ENCODE measurements around the gene RELCH.

Gene RELCH

GRCh38 chr18:62340996-62341395 is 153.9 kb downstream of the RELCH start:
- DNase-seq = no peak

DNA sequence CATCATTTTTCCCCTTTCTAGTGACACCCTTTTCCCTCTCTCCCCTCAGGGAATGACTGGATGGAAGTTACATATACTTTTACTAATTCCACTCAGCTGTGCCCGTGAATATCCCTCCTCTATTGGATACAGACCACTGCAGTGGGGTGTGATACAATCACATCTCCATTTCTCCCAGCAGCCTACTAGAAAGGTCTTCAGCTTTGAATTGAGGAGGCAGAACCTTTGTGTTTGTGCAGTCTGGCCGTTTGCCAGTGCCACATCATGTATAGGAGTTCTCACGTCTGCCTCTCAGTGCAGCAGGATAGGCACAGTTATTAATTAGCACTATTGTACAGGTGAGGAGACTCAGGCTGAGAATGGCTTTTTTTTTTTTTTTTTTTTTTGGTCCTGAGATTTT is 154.4 kb downstream of the RELCH start:
- DNase-seq = no peak

GRCh38 chr18:62342884-62343283 is 155.8 kb downstream of the RELCH start:
- no peak for DNase-seq

- DNase-seq = no peak
These were observed 156.3 kb downstream of the RELCH start for GRCh38 chr18:62343316-62343715.

- no peak for DNase-seq
These were observed 158.9 kb downstream of the RELCH start for GRCh38 chr18:62345909-62346308.

- no peak for DNase-seq
These were observed 159.5 kb downstream of the RELCH start for GRCh38 chr18:62346333-62347088.

- DNase-seq = no peak
These were observed 160.0 kb downstream of the RELCH start for GRCh38 chr18:62347089-62347506.

GRCh38 chr18:62348474-62348873 is 161.4 kb downstream of the RELCH start:
- no peak for DNase-seq

DNA sequence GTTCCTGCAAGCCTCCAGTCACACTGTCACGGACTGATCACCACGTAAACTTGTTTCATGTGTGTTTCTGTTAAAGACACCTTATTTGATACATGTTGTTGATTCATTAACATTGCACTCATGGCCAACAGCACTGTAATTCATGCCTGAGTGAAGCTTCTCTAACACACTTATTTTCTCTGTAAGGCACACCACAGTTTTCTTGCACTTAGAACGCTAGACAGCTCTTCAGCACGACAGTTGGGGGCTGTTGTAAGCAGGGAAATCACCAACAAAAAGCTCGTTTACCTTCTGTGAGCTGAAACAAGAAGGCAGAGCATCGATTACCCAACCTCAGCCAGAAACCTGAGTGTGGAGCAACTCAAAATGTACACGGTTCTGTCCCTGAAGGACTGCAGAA is 166.1 kb downstream of the RELCH start:
- no peak for DNase-seq

DNA sequence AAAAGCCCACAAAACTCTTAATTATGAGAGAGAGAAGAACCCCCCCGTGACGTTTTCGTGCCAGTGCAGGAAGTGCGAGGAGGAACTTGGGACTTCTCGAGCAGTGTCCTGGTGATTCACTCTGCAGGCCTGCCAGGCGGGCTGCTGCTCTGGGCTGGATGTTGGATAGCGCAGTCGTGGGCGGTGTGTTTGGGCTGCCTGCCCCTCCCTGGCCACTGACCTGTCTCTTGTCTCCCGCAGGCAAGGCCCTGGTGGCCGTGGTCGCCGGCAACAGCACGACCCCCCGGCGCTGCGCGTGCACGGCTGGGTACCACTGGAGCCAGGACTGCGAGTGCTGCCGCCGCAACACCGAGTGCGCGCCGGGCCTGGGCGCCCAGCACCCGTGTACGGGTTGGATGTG is 167.1 kb downstream of the RELCH start:
- no peak for DNase-seq

GRCh38 chr18:62357079-62357719 is 170.1 kb downstream of the RELCH start:
- no peak for DNase-seq

Data from stimulated activated naive CD4-positive, alpha-beta T cell (primary cell).